Measurements from ENCODE around the gene RELN. TPM values are rescaled to one million over a fixed set of nuclear protein-coding genes. Genes with fewer than 3 reads are reported as not detected.

RELN gene
- total RNA-seq, 1 experiment from 2014 or later, result 0.20 TPM

- TF ChIP-seq REST (IDR thresholded peaks at IDR 0.05; ENCODE audit: low read depth) (no peak), POLR2A (IDR thresholded peaks at IDR 0.05; ENCODE audit: borderline replicate concordance, extremely low read depth, insufficient read depth, insufficient read length) (no peak), ZNF274 (IDR thresholded peaks at IDR 0.05; ENCODE audit: low read depth, low read length) (no peak), JUND (IDR thresholded peaks at IDR 0.05) (no peak), SIN3A (IDR thresholded peaks at IDR 0.05; ENCODE audit: low read depth) (no peak), CBX3 (IDR thresholded peaks at IDR 0.05; ENCODE audit: low read depth) (no peak), EZH2phosphoT487 (IDR thresholded peaks at IDR 0.05; ENCODE audit: borderline replicate concordance) (no peak), SRF (IDR thresholded peaks at IDR 0.05; ENCODE audit: low read depth) (no peak), RAD21 (IDR thresholded peaks at IDR 0.05; ENCODE audit: low read depth) (no peak)
- TF ChIP-seq, protein P1, sequence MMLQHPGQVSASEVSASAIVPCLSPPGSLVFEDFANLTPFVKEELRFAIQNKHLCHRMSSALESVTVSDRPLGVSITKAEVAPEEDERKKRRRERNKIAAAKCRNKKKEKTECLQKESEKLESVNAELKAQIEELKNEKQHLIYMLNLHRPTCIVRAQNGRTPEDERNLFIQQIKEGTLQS (IDR thresholded peaks at IDR 0.05), result no peak
Observed at GRCh38 chr7:103813970-103814369, 175.5 kb downstream of the RELN start (continued).

DNA sequence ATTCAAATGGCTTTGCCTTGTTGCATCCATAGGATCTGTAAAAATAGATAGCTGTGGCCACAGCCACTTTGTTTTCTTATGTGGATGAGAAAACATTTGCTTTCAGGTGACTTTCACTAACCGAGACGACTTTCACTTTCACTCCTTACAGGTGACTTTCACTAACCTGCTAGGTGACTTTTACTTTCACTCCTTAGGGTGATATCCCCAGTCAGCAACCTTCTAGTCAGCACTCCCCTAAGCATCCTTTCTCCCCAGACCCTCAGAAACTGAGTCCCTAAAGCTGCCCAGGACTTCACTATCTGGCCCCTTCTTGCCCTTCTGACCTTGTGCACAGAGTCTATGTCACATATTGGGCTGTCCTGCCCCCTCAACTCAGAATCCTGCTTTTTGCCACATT is 177.5 kb downstream of the RELN start:
- Histone ChIP-seq H3K79me2 (ENCODE audit: insufficient read depth, low read length) (no peaks in the 10 kb centered on the region), H3K27me3 (ENCODE audit: insufficient read depth, low read length) (peaks cover 13% of the 10 kb centered on the region; the same call in 1 of the 2 replicates), H4K20me1 (ENCODE audit: insufficient read depth) (no peaks in the 10 kb centered on the region), H2AFZ (ENCODE audit: low read depth, low read length, poor library complexity, severe bottlenecking) (no peak overlapping the region), H3K4me1 (ENCODE audit: control insufficient read depth in 1 of 2, insufficient read depth in 2 of 2, low read length in 2 of 2) (no peaks in the 10 kb centered on the region), H3K27ac (ENCODE audit: low read depth, low read length) (no peak overlapping the region), H3K9me2 (ENCODE audit: insufficient read depth) (no peaks in the 10 kb centered on the region), H3K36me3 (ENCODE audit: control insufficient read depth in 1 of 2, insufficient read depth in 2 of 2, low read length in 2 of 2) (no peaks in the 10 kb centered on the region), H3K9me3 (ENCODE audit: control insufficient read depth in 1 of 2, insufficient read depth in 1 of 2, low read depth in 1 of 2, low read length in 2 of 2) (no peaks in the 10 kb centered on the region), H3K4me2 (ENCODE audit: low read length) (no peak overlapping the region), H3K9ac (ENCODE audit: low read length) (no peak overlapping the region), H3K4me3 (replicated peaks in 1 of 2; ENCODE audit: low read depth in 1 of 2, low read length in 2 of 2) (no peak overlapping the region)
- ChIA-PET CTCF (no interaction called here), POLR2A (no interaction called here), RAD21 (ENCODE audit: low non-redundant PET in 1 of 2, low total read pairs in 2 of 2, uncharacterized antibody in 2 of 2, unreplicated experiment in 2 of 2) (no interaction called here)
- no peak for ATAC-seq
- intact Hi-C loops (cut with micrococcal nuclease), result no loop called here
- BruUV-seq (replicated peaks), result no TSS peak
- no peak for TF ChIP-seq SP1 (IDR thresholded peaks at IDR 0.05; ENCODE audit: low read depth)
- no peak for TF ChIP-seq POLR2A (IDR thresholded peaks at IDR 0.05; ENCODE audit: borderline replicate concordance, extremely low read depth, insufficient read depth, insufficient read length)
- no peak for TF ChIP-seq TCF7L2 (IDR thresholded peaks at IDR 0.05; ENCODE audit: borderline replicate concordance, extremely low read depth, insufficient read depth, insufficient read length)
- TF ChIP-seq JUND (IDR thresholded peaks at IDR 0.05), result no peak
- no peak for TF ChIP-seq SIN3A (IDR thresholded peaks at IDR 0.05; ENCODE audit: low read depth)
- no peak for DNase-seq (ENCODE audit: low read depth, low spot score)

All from HCT116 (cell line).